GM19438 (cell line): ENCODE results near the gene MAT1A.
"Not testable (repeated sequence)": the region's sequence is repeated elsewhere in the genome, so short reads cannot be mapped to it uniquely, and the experiment has no call there.

Experiments
- ATAC-seq: cut with Tn5 transposase; IDR thresholded peaks from one replicate; pipeline ENCODE4 v1.9.1; 2021; ENCODE audit warnings: low read depth; ENCODE audit not compliant: unreplicated experiment

Gene MAT1A

GRCh38 chr10:80289451-80290287 is at the start of gene MAT1A:
TSS of gene MAT1A (minus strand) at chr10:80289658. CDS start at chr10:80289423, 235 bp downstream.
- ATAC-seq, result no peak

GRCh38 chr10:80333983-80334382 is 44.5 kb upstream of the MAT1A start:
- ATAC-seq, result no peak

GRCh38 chr10:80324891-80325364 is 35.5 kb upstream of the MAT1A start:
- no peak for ATAC-seq

GRCh38 chr10:80324086-80324485 is 34.6 kb upstream of the MAT1A start:
- no peak for ATAC-seq

GRCh38 chr10:80323311-80323710 is 33.9 kb upstream of the MAT1A start:
- ATAC-seq, result no peak

- ATAC-seq, result no peak
Observed at GRCh38 chr10:80322711-80323110, 33.3 kb upstream of the MAT1A start.

- no peak for ATAC-seq
Observed at GRCh38 chr10:80322158-80322557, 32.7 kb upstream of the MAT1A start.

GRCh38 chr10:80321183-80321582 is 31.7 kb upstream of the MAT1A start:
- no peak for ATAC-seq

- ATAC-seq, result no peak
Observed at GRCh38 chr10:80320377-80320776, 30.9 kb upstream of the MAT1A start.

GRCh38 chr10:80319725-80320290 is 30.4 kb upstream of the MAT1A start:
- no peak for ATAC-seq

- no peak for ATAC-seq
Observed at GRCh38 chr10:80319318-80319717, 29.9 kb upstream of the MAT1A start.

- ATAC-seq, result no peak
Observed at GRCh38 chr10:80318742-80319141, 29.3 kb upstream of the MAT1A start.

GRCh38 chr10:80315391-80315790 is 25.9 kb upstream of the MAT1A start:
- no peak for ATAC-seq

GRCh38 chr10:80313523-80313922 is 24.1 kb upstream of the MAT1A start:
- no peak for ATAC-seq

- ATAC-seq, result not testable (repeated sequence)
Observed at GRCh38 chr10:80305989-80306388, 16.5 kb upstream of the MAT1A start.

- ATAC-seq, result no peak
Observed at GRCh38 chr10:80296942-80297341, 7.5 kb upstream of the MAT1A start.

- ATAC-seq, result no peak
Observed at GRCh38 chr10:80292607-80293239, 3.3 kb upstream of the MAT1A start.

GRCh38 chr10:80290474-80291220 is 1.2 kb upstream of the MAT1A start:
- ATAC-seq, result no peak

GRCh38 chr10:80288849-80289248 is 609 bp downstream of the MAT1A start:
- no peak for ATAC-seq

- no peak for ATAC-seq
Observed at GRCh38 chr10:80284522-80284921, 4.9 kb downstream of the MAT1A start.
